ENCODE measurements around the gene LAMA2.

LAMA2 gene

DNA sequence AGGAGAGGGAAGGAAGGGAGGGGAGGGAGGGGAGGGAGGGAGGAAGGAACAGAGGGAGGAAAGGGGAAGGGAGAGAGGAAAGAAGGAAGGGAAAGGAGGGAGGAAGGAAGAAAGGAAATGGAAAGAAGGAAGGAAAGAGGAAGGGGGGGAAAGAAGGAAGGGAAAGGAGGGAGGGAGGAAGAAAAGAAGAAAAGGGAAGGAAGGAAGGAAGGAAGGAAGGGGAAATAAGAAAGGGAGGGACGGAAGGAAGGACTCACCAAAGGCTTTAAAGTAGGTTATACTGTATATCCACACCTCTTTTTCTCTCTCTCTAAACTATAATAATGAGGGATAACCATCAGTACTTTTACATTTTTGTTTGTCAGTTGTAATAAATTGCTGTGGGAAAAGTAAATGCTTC, 502.2 kb downstream of the LAMA2 start:
- DNase-seq = no peak

GRCh38 chr6:129390900-129391299, 508.0 kb downstream of the LAMA2 start:
- no peak for DNase-seq

GRCh38 chr6:129393654-129394053, 510.7 kb downstream of the LAMA2 start:
- DNase-seq = no peak

DNA sequence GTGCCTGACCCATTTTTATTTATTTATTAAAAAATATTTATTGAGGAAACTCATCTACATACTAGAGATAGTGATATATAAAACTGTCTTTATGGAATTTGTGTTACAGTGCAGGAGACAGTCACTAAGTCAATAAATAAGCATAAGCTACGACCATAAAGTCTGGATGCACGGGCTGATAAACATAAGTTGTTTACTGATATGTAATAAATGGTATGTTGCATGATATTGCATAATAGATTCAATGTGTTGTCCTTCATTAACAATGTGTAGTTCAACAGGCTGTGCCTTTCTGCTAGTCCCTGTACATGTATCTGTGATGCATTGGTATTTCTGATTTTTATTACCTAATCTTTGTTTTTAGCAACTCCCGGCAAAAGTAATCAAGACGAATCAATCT, 515.8 kb downstream of the LAMA2 start:
- DNase-seq = no peak

DNA sequence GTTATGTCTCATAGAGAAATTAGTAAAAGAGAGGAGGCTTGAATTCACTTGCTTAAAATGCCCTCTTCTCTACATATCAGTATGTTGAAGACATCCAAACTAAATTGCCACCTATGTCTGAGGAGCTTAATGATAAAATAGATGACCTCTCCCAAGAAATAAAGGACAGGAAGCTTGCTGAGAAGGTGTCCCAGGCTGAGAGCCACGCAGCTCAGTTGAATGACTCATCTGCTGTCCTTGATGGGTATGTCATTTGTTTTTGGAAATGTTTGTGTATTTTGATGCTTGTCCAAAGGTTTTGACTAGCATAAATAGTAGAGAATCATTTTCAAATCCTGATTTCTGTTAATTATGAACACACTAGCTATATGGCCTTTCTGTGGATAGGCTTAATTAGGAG, 519.3 kb downstream of the LAMA2 start:
- no peak for DNase-seq

GRCh38 chr6:129411092-129411491, 528.2 kb downstream of the LAMA2 start:
- no peak for DNase-seq

DNA sequence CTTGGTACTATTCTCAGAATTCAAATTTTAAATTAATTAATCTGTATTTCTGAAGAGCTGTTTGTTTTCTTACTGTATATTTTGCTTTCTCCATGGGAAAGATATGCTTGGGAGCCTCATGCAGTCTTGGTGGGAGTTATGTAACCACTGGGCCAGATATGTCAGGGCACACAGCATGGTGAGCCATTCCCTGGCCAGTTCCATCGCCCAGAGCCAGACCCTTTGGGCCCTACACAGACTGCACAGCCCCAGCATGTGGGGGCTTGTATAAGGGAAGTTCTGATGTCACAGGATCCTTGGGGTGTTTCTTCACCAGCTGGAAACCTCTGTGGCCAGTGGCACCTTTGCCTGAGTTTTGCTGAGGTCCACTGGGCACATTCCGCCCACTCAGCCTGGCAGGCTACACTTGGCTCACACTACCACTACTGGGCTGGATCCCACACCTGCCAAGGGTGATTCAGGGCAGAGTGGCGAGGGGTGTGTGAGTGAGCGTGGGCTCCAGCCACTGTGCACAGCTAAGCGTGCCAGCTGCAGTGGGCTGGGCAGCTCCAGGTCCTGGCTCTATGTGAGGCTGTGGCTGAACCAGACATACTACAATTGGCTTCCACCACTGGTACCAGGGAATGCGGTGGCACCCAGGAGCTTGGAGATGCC, 533.5 kb downstream of the LAMA2 start:
- no peak for DNase-seq

DNA sequence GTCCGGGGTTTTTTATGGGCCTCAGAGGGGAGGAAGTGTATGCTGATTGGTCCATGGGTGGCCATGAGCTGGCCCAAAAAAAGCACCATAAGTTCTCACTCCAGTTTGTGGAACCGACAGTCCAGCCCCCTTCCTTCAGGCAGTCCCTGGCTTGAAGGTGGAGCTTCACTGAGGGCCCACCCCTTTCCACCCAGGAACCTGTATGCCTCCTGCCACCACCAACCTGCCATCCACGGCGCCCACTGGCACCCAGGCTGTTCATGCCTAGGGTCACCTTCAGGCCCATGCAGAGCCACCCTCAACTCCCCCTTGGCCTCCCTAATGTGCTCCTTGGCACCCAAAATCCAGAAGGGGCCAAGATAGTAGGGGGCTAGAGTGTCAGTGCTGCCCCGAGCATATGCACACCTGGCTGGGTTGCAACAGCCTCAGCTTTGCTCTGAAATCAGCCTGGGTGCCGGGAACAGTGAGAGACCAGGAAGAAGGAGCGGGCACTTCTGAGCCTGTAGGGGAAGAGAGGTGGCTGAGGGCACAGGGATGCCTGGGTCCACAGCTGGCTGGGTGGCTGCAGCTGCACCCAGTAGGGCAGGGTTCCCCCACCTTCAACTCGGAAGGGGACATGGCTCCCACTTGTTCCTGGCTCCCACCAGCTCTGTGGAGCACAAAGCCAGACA, 534.6 kb downstream of the LAMA2 start:
- no peak for DNase-seq

DNA sequence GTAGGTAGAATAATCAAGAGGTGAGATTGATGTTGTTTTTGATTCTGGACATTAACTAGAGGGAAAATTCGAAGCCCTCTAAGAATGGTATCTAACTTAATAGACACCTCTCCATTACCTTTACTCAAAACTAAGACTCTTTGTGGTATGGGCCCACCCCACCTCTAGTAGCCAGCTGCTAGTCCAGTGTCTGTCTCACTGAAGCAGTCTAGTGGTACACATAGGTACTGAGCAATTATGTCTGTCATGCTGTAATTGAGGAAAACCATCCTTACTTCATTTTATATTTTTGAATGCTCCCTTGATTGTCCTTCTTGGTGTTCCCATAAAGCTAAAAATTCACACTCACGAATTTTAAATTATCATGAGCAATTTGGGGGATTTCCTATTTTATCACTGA, 536.4 kb downstream of the LAMA2 start:
- DNase-seq = no peak

DNA sequence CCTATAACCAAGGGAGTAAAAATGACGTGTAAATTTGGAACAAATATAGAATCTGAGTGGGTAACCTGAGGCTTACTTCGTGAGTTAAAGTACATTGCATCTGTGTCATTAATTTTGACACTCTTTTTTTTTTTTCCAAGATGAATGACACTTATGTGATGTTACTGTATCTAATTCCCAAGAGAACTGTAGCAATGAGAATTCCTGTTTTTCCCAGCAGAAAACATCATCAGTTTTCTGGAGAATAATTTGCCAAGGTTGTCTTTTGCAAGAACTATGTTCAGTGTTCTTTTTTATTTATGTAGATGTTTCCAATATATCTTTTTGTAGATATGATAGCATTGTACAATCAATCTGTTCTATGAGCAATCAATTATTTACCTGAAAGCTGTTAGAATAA, 543.4 kb downstream of the LAMA2 start:
- DNase-seq = no peak

- no peak for DNase-seq
Observed at GRCh38 chr6:129429956-129430355, 547.0 kb downstream of the LAMA2 start.

- no peak for DNase-seq
Observed at GRCh38 chr6:129432738-129433137, 549.8 kb downstream of the LAMA2 start.

DNA sequence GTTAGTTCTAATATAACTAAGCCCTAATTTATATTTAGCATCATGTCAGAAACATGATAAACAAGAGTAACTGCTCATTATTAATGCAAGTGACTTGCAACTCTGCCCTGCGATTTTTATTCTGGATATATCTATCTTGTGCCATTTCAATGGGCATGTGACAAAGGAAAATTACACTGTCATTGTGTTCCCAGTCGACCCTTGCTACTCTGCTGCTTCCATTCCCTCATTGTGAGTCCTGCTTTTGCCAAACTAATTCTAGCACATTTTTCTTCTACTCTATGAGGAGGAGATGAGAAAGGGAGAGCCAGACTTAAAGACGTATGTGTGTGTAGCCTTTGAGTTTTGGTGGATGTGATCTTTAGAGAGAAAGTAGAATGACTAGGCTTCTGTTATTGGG, 551.2 kb downstream of the LAMA2 start:
- no peak for DNase-seq

DNA sequence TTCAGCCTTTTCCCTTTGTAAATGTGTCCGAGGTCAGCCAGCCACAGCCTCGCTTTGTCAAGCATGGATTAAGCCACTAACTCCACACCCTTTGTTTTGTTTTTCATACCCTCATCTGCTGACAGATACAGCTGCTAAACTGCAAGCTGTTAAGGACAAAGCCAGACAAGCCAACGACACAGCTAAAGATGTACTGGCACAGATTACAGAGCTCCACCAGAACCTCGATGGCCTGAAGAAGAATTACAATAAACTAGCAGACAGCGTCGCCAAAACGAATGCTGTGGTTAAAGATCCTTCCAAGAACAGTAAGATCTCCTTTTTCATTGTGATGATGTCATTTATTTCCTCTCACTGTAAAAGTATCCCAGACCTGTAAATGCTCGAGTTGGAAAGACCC, 557.8 kb downstream of the LAMA2 start:
- DNase-seq = no peak

- no peak for DNase-seq
Observed at GRCh38 chr6:129444683-129445082, 561.7 kb downstream of the LAMA2 start.

DNA sequence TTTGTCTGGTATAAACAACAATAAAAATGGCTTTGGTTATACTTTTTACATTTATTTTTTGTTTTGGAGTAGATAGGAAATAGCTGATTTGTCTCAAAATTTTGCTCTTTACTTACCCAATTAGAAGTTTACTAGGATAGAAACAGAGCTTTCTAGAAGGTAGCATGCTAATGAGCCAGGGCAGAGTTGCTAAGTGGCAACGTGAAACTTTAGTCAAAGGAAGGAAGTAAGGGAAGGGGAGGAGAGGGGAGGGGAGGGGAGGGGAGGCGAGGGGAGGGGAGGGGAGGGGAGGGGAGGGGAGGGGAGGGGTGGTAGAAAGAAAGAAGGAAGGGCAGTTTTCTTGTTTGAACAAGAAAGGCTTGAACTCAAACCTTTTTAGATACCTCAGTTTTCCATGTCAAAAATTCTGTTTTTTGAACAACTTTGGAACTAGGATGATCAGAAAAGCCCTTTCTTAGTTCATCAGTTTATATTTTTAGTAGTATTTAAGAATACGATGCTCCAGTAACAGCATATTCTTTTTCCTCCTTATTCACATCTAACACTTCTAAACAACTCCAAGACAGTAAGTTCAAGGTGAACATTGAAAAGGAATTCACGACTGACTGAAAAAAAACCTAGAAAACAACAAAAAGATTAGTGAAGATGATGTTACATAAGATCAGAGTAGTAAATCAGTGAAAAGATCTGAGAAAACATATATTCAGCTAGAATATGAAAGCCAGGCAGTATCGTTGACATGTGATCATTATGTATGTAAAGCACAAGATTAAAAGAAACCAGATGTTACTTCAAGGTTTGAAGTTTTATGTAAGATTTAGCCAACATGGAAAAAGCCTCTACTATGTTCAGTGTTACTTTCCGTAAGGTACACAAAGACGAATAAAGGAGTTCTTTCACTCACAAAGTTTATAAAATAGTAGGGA, 563.6 kb downstream of the LAMA2 start:
- no peak for DNase-seq

GRCh38 chr6:129447198-129447565, 564.2 kb downstream of the LAMA2 start:
- DNase-seq = no peak

DNA sequence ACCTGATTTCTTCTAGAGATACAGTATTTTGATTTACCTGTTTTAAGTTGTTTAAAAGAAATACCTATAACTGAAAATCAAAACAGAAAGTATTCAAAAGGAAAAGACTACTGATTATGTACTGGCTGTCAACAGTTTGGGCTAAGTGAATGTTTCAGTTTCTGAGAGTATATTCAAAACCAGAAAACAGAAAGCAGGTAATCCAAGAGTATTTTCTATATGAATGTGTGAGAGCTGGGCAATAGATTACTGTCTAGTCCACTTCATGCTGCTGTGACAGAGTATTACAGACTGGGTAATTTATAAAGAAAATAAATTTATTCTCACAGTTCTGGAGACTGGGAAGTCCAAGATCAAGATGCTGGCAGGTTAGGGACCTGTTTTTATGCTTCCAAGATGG, 566.0 kb downstream of the LAMA2 start:
- DNase-seq = no peak

- no peak for DNase-seq
Observed at GRCh38 chr6:129451187-129451586, 568.2 kb downstream of the LAMA2 start.

DNA sequence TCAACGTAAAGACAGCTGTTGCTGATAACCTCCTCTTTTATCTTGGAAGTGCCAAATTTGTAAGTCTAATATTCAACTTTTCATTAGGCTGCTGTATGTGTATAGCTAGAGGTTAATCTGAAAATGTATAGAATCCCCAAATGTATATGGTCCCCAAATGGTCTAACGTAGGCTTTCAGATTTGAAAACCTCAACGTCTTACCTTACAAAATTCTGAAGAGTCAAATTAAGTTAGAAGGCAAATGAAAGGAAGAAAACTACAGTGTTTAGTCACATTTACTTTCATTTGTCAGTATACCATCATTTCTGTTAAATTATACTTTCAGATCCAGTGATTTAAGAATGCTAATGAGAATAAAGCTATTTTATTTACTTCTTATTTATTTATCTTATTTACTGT, 570.1 kb downstream of the LAMA2 start:
- DNase-seq = no peak

GRCh38 chr6:129454488-129454887, 571.5 kb downstream of the LAMA2 start:
- no peak for DNase-seq

- DNase-seq = no peak
Observed at GRCh38 chr6:129455126-129455769, 572.3 kb downstream of the LAMA2 start.

GRCh38 chr6:129460221-129460620, 577.3 kb downstream of the LAMA2 start:
- no peak for DNase-seq
